Astrocyte (in vitro differentiated cells and primary cell): ENCODE results near the gene MEGF11. TPM values are rescaled to one million over a fixed set of nuclear protein-coding genes. Genes with fewer than 3 reads are reported as not detected.

Source experiments
- DNase-seq: peaks from one replicate; pipeline ENCODE4 v3.0.0-alpha.2; 2010; ENCODE audit warnings: low read depth
- FAIRE-seq: peaks from 2 replicates; lab custom pipeline; 2011; peaks lifted over from hg19 to GRCh38; lab: Jason Lieb, UNC
- H2AFZ ChIP-seq: 2 replicates; pipeline ENCODE4 v1.6.0; 2012; ENCODE audit warnings: low read depth, low read length, inconsistent platforms
- H3K27ac ChIP-seq: 2 replicates; pipeline ENCODE4 v1.5.1; 2011; ENCODE audit warnings: low read depth, low read length, inconsistent platforms
- H3K27me3 ChIP-seq: 2 replicates; pipeline ENCODE4 v1.6.0; 2011; ENCODE audit warnings: low read length, inconsistent platforms; ENCODE audit not compliant: insufficient read depth
- H3K36me3 ChIP-seq: 2 replicates; pipeline ENCODE4 v1.5.1; 2011; ENCODE audit warnings: low read length, inconsistent platforms; ENCODE audit not compliant: insufficient read depth
- H3K4me1 ChIP-seq: 2 replicates; pipeline ENCODE4 v1.5.1; 2011; ENCODE audit warnings: low read length, inconsistent platforms; ENCODE audit not compliant: insufficient read depth
- H3K4me2 ChIP-seq: 2 replicates; pipeline ENCODE4 v1.6.0; 2012; ENCODE audit warnings: low read length, inconsistent platforms
- H3K4me3 ChIP-seq: 2 replicates; pipeline ENCODE4 v1.5.1; 2011; ENCODE audit warnings: low read depth, mild to moderate bottlenecking, low read length, inconsistent platforms; ENCODE audit not compliant: insufficient read depth
- H3K79me2 ChIP-seq: 2 replicates; pipeline ENCODE4 v1.6.0; 2012; ENCODE audit warnings: mild to moderate bottlenecking, low read length, inconsistent platforms; ENCODE audit not compliant: insufficient read depth
- H3K9ac ChIP-seq: 2 replicates; pipeline ENCODE4 v1.6.0; 2012; ENCODE audit warnings: mild to moderate bottlenecking, low read length, inconsistent platforms
- H3K9me3 ChIP-seq: 2 replicates; pipeline ENCODE4 v1.5.1; 2012; ENCODE audit warnings: low read depth, mild to moderate bottlenecking, low read length, inconsistent platforms; ENCODE audit not compliant: insufficient read depth
- H4K20me1 ChIP-seq: 2 replicates; pipeline ENCODE4 v1.6.0; 2012; ENCODE audit warnings: low read length, inconsistent platforms; ENCODE audit not compliant: insufficient read depth
- H3K27ac Mint-ChIP-seq: one replicate; pipeline ENCODE4 v1.8.0; 2021; ENCODE audit warnings: mild to moderate bottlenecking, mixed read lengths; ENCODE audit not compliant: unreplicated experiment
- H3K27me3 Mint-ChIP-seq: one replicate; pipeline ENCODE4 v1.8.0; 2021; ENCODE audit warnings: low read depth, mixed read lengths; ENCODE audit not compliant: unreplicated experiment
- H3K36me3 Mint-ChIP-seq: one replicate; pipeline ENCODE4 v1.8.0; 2021; ENCODE audit warnings: low read depth, mixed read lengths; ENCODE audit not compliant: unreplicated experiment
- H3K4me1 Mint-ChIP-seq: one replicate; pipeline ENCODE4 v1.8.0; 2021; ENCODE audit warnings: low read depth, mixed read lengths; ENCODE audit not compliant: unreplicated experiment
- H3K4me3 Mint-ChIP-seq: one replicate; pipeline ENCODE4 v1.8.0; 2021; ENCODE audit warnings: mild to moderate bottlenecking, moderate library complexity, mixed read lengths; ENCODE audit not compliant: unreplicated experiment
- H3K9me3 Mint-ChIP-seq: one replicate; pipeline ENCODE4 v1.8.0; 2021; ENCODE audit warnings: mild to moderate bottlenecking, mixed read lengths; ENCODE audit not compliant: unreplicated experiment
- EZH2 ChIP-seq: IDR thresholded peaks from 2 replicates; pipeline ENCODE4 v1.6.1; 2012; ENCODE audit warnings: mild to moderate bottlenecking, low read length, inconsistent platforms; ENCODE audit not compliant: insufficient read depth
- total RNA-seq: library from RNA; stranded (reverse); gene quantifications from 2 replicates; pipeline ENCODE4 v1.2.1, GENCODE V29; 2021
- TF ChIP-seq, protein P1 (sequence below): IDR thresholded peaks from 2 replicates; pipeline ENCODE4 v1.5.1; 2011; ENCODE audit warnings: low read depth, mild to moderate bottlenecking, inconsistent platforms, low read length, moderate library complexity; ENCODE audit not compliant: insufficient read depth

MEGF11 gene
- total RNA-seq, 1 donor from 2014 or later: 0.16 TPM

- no peak overlapping the region for H3K9ac ChIP-seq
- no peaks in the 10 kb centered on the region for H3K36me3 ChIP-seq
- H3K4me3 ChIP-seq: no peak overlapping the region
- no peaks in the 10 kb centered on the region for H3K79me2 ChIP-seq
- H3K4me1 Mint-ChIP-seq: no peaks in the 10 kb centered on the region
- FAIRE-seq: no peak
- H3K27me3 Mint-ChIP-seq: peaks cover 74% of the 10 kb centered on the region
- no peaks in the 10 kb centered on the region for H3K36me3 Mint-ChIP-seq
- no peak overlapping the region for H2AFZ ChIP-seq
- no peaks in the 10 kb centered on the region for H4K20me1 ChIP-seq
- TF ChIP-seq, protein P1, sequence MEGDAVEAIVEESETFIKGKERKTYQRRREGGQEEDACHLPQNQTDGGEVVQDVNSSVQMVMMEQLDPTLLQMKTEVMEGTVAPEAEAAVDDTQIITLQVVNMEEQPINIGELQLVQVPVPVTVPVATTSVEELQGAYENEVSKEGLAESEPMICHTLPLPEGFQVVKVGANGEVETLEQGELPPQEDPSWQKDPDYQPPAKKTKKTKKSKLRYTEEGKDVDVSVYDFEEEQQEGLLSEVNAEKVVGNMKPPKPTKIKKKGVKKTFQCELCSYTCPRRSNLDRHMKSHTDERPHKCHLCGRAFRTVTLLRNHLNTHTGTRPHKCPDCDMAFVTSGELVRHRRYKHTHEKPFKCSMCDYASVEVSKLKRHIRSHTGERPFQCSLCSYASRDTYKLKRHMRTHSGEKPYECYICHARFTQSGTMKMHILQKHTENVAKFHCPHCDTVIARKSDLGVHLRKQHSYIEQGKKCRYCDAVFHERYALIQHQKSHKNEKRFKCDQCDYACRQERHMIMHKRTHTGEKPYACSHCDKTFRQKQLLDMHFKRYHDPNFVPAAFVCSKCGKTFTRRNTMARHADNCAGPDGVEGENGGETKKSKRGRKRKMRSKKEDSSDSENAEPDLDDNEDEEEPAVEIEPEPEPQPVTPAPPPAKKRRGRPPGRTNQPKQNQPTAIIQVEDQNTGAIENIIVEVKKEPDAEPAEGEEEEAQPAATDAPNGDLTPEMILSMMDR: no peak
- TF ChIP-seq EZH2: no peak
- H3K9me3 Mint-ChIP-seq: peaks cover 4% of the 10 kb centered on the region
- H3K9me3 ChIP-seq: no peaks in the 10 kb centered on the region
- H3K4me2 ChIP-seq: no peak overlapping the region
- no peaks in the 10 kb centered on the region for H3K4me1 ChIP-seq
- no peak for DNase-seq
- H3K4me3 Mint-ChIP-seq: no peak overlapping the region
- H3K27ac Mint-ChIP-seq: no peak overlapping the region
- H3K27me3 ChIP-seq: peaks cover 10% of the 10 kb centered on the region
- no peak overlapping the region for H3K27ac ChIP-seq
Measured at GRCh38 chr15:66120422-66120821, 133.1 kb downstream of the MEGF11 start.

- Histone ChIP-seq H3K4me2 (no peak overlapping the region), H3K36me3 (no peaks in the 10 kb centered on the region), H4K20me1 (no peaks in the 10 kb centered on the region), H3K27me3 (peaks cover 5% of the 10 kb centered on the region), H3K4me1 (no peaks in the 10 kb centered on the region), H2AFZ (no peak overlapping the region), H3K9me3 (no peaks in the 10 kb centered on the region), H3K9ac (no peak overlapping the region), H3K27ac (no peak overlapping the region), H3K4me3 (no peak overlapping the region), H3K79me2 (no peaks in the 10 kb centered on the region)
- H3K9me3 Mint-ChIP-seq: peaks cover 4% of the 10 kb centered on the region
- DNase-seq (no peak), FAIRE-seq (no peak)
- no peak overlapping the region for H3K4me3 Mint-ChIP-seq
- H3K27me3 Mint-ChIP-seq: peaks cover 71% of the 10 kb centered on the region
- no peak overlapping the region for H3K27ac Mint-ChIP-seq
- TF ChIP-seq, protein P1: no peak
- no peak for TF ChIP-seq EZH2
- no peaks in the 10 kb centered on the region for H3K4me1 Mint-ChIP-seq
- H3K36me3 Mint-ChIP-seq: no peaks in the 10 kb centered on the region
Measured at GRCh38 chr15:66117841-66118240, 135.7 kb downstream of the MEGF11 start.

DNA sequence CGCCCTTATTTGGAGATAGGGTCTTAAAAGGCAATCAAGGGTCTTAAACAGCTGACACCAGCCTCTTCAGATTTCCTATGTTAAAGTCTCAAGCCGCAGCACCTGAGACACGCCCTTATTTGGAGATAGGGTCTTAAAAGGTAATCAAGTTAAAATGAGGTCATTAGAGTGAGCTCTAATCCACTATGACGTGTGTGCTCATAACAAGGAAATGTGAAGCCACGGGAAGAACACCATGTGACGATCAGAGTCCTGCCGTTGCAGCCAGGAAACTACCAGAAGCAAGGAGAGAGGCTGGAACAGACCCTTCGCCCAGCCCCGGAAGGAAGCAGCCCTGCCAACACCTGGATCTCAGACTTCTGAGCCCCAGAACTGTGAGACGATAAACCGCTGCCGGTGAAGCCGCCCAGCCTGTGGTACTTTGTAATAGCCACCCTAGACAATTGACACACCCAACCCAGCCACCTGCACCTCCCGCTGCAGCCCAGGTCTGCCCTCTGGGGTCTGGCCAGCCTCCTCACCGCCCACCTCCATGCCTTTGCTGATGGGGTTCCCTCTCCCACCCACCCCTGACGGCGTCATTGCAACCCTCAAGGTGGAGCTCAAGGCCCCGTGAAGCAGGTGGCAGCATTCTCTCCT is 137.9 kb downstream of the MEGF11 start:
- Histone ChIP-seq H4K20me1 (no peaks in the 10 kb centered on the region), H2AFZ (no peak overlapping the region), H3K4me1 (no peaks in the 10 kb centered on the region), H3K4me2 (no peak overlapping the region), H3K36me3 (no peaks in the 10 kb centered on the region), H3K9ac (no peak overlapping the region), H3K4me3 (no peak overlapping the region), H3K9me3 (no peaks in the 10 kb centered on the region), H3K79me2 (no peaks in the 10 kb centered on the region), H3K27ac (no peak overlapping the region), H3K27me3 (peaks cover 8% of the 10 kb centered on the region)
- Mint-ChIP-seq H3K27ac (no peak overlapping the region), H3K27me3 (peaks cover 75% of the 10 kb centered on the region), H3K4me3 (no peak overlapping the region), H3K36me3 (peaks cover 1% of the 10 kb centered on the region), H3K4me1 (no peaks in the 10 kb centered on the region), H3K9me3 (peaks cover 4% of the 10 kb centered on the region)
- DNase-seq (no peak), FAIRE-seq (no peak)
- no peak for TF ChIP-seq EZH2
